ENCODE results near the gene HSFX4.
"Not testable (repeated sequence)": the region's sequence is repeated elsewhere in the genome, so short reads cannot be mapped to it uniquely, and the experiment has no call there.

DNA sequence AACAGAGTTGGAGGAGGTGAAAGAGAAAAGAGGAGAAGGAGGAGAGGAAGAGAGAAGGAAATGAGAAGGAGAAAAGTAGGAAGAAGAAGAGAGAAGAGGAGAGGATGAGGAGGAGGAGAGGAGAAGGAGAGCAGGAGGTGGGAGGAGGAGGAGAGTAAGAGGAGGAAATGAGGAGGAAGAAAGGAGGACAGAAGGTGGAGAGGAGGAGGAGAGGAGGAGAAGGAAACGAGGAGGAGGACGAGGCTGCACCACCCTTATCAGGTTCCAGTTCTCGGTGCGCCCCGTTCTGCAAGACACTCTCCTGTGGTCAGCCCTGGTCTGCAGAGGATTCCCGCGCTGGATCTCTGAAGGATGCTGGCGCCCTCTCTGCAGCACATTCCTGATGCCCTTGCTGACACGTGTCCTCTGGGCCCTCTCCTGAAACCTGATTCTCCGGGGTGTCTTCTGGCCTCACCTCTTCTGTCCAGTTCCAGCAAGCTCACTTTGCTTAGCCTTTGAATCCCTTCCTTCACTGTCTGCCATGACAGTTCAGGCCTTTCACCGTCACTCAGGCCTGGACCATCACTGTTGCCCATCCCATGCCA is 15.8 kb downstream of the HSFX4 start:
- not testable (repeated sequence) for TF ChIP-seq CTCF, POLR2A, POLR2AphosphoS5 (IDR thresholded peaks at IDR 0.05)
